Endothelial cell of umbilical vein (primary cell): ENCODE results near the gene ALDOA. TPM values are rescaled to one million over a fixed set of nuclear protein-coding genes. Genes with fewer than 3 reads are reported as not detected.

ENCODE experiments used
- BruUV-seq: library from RNA; stranded (reverse); fragments of 400-500 nt; replicated peaks from 2 replicates; lab custom pipeline; 2021; lab: Mats Ljungman, UMichigan
- CTCF ChIA-PET: fragments of 300-600, 350-600 bp; sonication (Branson Sonifier 250); formaldehyde crosslinking; loops from one replicate; lab custom pipeline; 2021; ENCODE audit warnings: antibody characterized with exemption, inconsistent platforms; lab: Charles Lee
- POLR2A ChIA-PET: fragments of 300-600, 350-600 bp; sonication (Branson Sonifier 250); formaldehyde crosslinking; loops from one replicate; lab custom pipeline; 2021; ENCODE audit warnings: antibody characterized with exemption, inconsistent platforms; lab: Charles Lee
- DNase-seq: peaks from one replicate; pipeline ENCODE4 v3.0.0-alpha.2; 2011; ENCODE audit warnings: low read depth, low spot score
- FAIRE-seq: peaks from 2 replicates; lab custom pipeline; 2011; peaks lifted over from hg19 to GRCh38; lab: Jason Lieb, UNC
- H2AFZ ChIP-seq: 2 replicates; pipeline ENCODE4 v1.6.0; 2012; ENCODE audit warnings: low read depth, low read length, control low read depth, inconsistent platforms
- H3K27ac ChIP-seq: 2 replicates; pipeline ENCODE4 v1.5.1; 2011; ENCODE audit warnings: low read depth, mild to moderate bottlenecking, control low read depth, low read length, moderate library complexity; ENCODE audit not compliant: insufficient read depth
- H3K27me3 ChIP-seq, 2 experiments: 2 replicates each; pipeline versions ENCODE4 v1.6.0 to v1.6.1; 2011; ENCODE audit warnings: low read length in 2 of 2, mixed read lengths in 1 of 2; ENCODE audit not compliant: control insufficient read depth in 2 of 2, insufficient read depth in 2 of 2
- H3K36me3 ChIP-seq, 2 experiments: 2 replicates in 1 of 2; 3 replicates in 1 of 2; pipeline ENCODE4 v1.5.1; 2011; ENCODE audit warnings: low read length in 2 of 2, mild to moderate bottlenecking in 1 of 2, moderate library complexity in 1 of 2; ENCODE audit not compliant: control insufficient read depth in 2 of 2, insufficient read depth in 2 of 2; ENCODE audit errors: extremely low read depth in 1 of 2
- H3K4me1 ChIP-seq: 3 replicates; pipeline ENCODE4 v1.5.1; 2011; ENCODE audit warnings: mild to moderate bottlenecking, low read length; ENCODE audit not compliant: control insufficient read depth, insufficient read depth; ENCODE audit errors: extremely low read depth
- H3K4me2 ChIP-seq: 2 replicates; pipeline ENCODE4 v1.6.1; 2011; ENCODE audit warnings: low read length, control low read depth, mixed read lengths; ENCODE audit not compliant: insufficient read depth
- H3K4me3 ChIP-seq, 3 experiments: fragments of 200-600 bp in 1 of 3; sonication (generic), shearing (Covaris generic) in 1 of 3; replicated peaks in 1 of 3; 2 replicates each; pipeline ENCODE4 v1.5.1; 2011 to 2016; ENCODE audit warnings: control low read depth in 3 of 3, low read length in 3 of 3, mild to moderate bottlenecking in 2 of 3, inconsistent platforms in 1 of 3, low read depth in 1 of 3, moderate library complexity in 1 of 3; ENCODE audit not compliant: insufficient read depth in 1 of 3
- H3K79me2 ChIP-seq: 2 replicates; pipeline ENCODE4 v1.6.0; 2012; ENCODE audit warnings: low read length, inconsistent platforms; ENCODE audit not compliant: control insufficient read depth, insufficient read depth
- H3K9ac ChIP-seq: replicated peaks from 2 replicates; pipeline ENCODE3; 2011; ENCODE audit warnings: low read length, control low read depth; ENCODE audit not compliant: insufficient read depth; ENCODE audit errors: extremely low read depth
- H3K9me1 ChIP-seq: replicated peaks from 3 replicates; pipeline ENCODE4 v1.6.0; 2011; ENCODE audit warnings: mild to moderate bottlenecking, low read length; ENCODE audit not compliant: control insufficient read depth, insufficient read depth; ENCODE audit errors: extremely low read depth
- H3K9me3 ChIP-seq: replicated peaks from 2 replicates; pipeline ENCODE4 v1.5.1; 2012; ENCODE audit warnings: low read length, inconsistent platforms; ENCODE audit not compliant: control insufficient read depth, insufficient read depth
- H4K20me1 ChIP-seq: replicated peaks from 2 replicates; pipeline ENCODE3; 2011; ENCODE audit warnings: mild to moderate bottlenecking, low read length; ENCODE audit not compliant: control insufficient read depth, insufficient read depth; ENCODE audit errors: extremely low read depth
- EZH2 ChIP-seq: IDR thresholded peaks from 2 replicates; pipeline ENCODE4 v1.6.1; 2012; ENCODE audit warnings: borderline replicate concordance, low read depth, mild to moderate bottlenecking, moderate library complexity, low read length, inconsistent platforms; ENCODE audit not compliant: severe bottlenecking
- dilution Hi-C: fragments of 300-500 bp; cut with MboI; formaldehyde crosslinking; loops from one replicate; pipeline ENCODE4 v1.15.0; 2019; ENCODE audit warnings: low sequenced_read_pairs; ENCODE audit not compliant: extremely low pct_ligation_motif_present
- intact Hi-C: fragments of 100-400 bp; cut with micrococcal nuclease; formaldehyde crosslinking; loops from one replicate; pipeline ENCODE4 v1.10.0; 2022
- polyA plus RNA-seq, 4 experiments: library from polyadenylated mRNA; depleted of rRNA in 3 of 4; stranded (reverse) in 3 of 4; unstranded in 1 of 4; fragments of >200 nt; gene quantifications; 2 replicates each; pipeline versions ENCODE4 v1.2.1 to v1.2.3, GENCODE V29; 2011 to 2012; ENCODE audit warnings: missing spikeins in 1 of 4
- total RNA-seq: library from RNA; stranded (reverse); gene quantifications from 2 replicates; pipeline ENCODE4 v1.2.3, GENCODE V29; 2021
- TF ChIP-seq, protein P1 (sequence below), 2 donors: IDR thresholded peaks; 1 replicate in 1 of 2; 2 replicates in 1 of 2; pipeline ENCODE4 v1.5.1; 2011; ENCODE audit warnings: low read length in 2 of 2, mild to moderate bottlenecking in 2 of 2, moderate library complexity in 2 of 2, control low read depth in 1 of 2, inconsistent platforms in 1 of 2, low read depth in 1 of 2; ENCODE audit not compliant: insufficient read depth in 1 of 2; ENCODE audit errors: extremely low read depth in 1 of 2

ALDOA gene
- total and polyA plus RNA-seq, 2 donors (not counting 3 experiments of a cell fraction or from before 2014, with no cell fraction given): 871 to 1,114 TPM

DNA sequence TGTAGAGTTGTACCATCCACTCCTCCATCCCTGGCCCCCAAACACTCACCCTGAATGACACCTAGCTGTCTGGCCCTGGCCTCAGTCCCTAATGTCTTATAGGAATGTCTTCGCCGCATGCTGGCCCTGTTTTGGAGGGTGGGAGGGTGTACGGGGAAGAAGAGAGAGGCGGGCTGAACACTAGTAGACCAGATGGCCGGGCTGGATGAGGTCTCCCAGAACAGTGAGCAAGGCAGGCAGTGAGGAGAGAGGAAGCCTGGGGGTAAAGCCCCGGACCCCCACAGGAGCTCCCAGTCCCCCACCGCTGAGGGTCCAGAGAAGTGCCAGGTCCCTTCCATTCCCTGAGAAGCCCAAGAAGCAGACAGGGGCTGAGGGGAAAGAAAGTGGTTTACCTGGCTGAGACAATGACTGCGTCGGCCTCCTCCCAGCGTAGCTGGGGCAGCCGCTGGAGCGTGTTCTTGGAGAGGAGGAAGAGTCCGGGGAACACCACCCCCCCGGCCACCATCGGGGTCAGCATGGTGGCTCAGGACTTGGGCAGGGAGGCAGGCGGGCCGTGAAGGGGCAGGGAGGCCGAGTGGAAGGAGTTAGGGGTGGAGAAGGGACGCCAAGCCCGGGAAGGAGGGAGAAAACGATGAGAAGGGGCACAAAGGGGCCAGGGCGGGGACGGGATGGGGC is 35.4 kb upstream of the ALDOA start:
- dilution Hi-C loops: no loop called here

More for the DNA sequence above, 35.4 kb upstream of the ALDOA start:
- H3K9ac ChIP-seq: no peak overlapping the region
- FAIRE-seq (no peak), DNase-seq (no peak)
- H3K36me3 ChIP-seq: no peaks in the 10 kb centered on the region
- CTCF ChIA-PET: interaction anchor here (0.8 kb wide), 1 partner anchor 24 kb away, joined by 3 read pairs; no protein-coding TSS in a partner anchor
- no peak overlapping the region for H2AFZ ChIP-seq
- TF ChIP-seq, protein P1, sequence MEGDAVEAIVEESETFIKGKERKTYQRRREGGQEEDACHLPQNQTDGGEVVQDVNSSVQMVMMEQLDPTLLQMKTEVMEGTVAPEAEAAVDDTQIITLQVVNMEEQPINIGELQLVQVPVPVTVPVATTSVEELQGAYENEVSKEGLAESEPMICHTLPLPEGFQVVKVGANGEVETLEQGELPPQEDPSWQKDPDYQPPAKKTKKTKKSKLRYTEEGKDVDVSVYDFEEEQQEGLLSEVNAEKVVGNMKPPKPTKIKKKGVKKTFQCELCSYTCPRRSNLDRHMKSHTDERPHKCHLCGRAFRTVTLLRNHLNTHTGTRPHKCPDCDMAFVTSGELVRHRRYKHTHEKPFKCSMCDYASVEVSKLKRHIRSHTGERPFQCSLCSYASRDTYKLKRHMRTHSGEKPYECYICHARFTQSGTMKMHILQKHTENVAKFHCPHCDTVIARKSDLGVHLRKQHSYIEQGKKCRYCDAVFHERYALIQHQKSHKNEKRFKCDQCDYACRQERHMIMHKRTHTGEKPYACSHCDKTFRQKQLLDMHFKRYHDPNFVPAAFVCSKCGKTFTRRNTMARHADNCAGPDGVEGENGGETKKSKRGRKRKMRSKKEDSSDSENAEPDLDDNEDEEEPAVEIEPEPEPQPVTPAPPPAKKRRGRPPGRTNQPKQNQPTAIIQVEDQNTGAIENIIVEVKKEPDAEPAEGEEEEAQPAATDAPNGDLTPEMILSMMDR (IDR thresholded peaks at IDR 0.05; ENCODE audit: extremely low read depth in 1 of 2, insufficient read depth in 1 of 2, low read depth in 1 of 2, low read length in 2 of 2): no peak
- TF ChIP-seq EZH2: peak; percentile 75
- no peak overlapping the region for H3K4me2 ChIP-seq
- no peaks in the 10 kb centered on the region for H3K4me1 ChIP-seq
- POLR2A ChIA-PET: no interaction called here
- H3K27me3 ChIP-seq: peaks cover 16 to 20% of the 10 kb centered on the region in 2 experiments
- no peaks in the 10 kb centered on the region for H3K9me3 ChIP-seq
- H4K20me1 ChIP-seq: no peaks in the 10 kb centered on the region
- no peak overlapping the region for H3K4me3 ChIP-seq
- H3K27ac ChIP-seq: no peak overlapping the region
- no TSS peak for BruUV-seq
- intact Hi-C loops: no loop called here
- H3K9me1 ChIP-seq: no peaks in the 10 kb centered on the region
- no peaks in the 10 kb centered on the region for H3K79me2 ChIP-seq
